ENCODE results near the gene AMFR.

The AMFR gene

DNA sequence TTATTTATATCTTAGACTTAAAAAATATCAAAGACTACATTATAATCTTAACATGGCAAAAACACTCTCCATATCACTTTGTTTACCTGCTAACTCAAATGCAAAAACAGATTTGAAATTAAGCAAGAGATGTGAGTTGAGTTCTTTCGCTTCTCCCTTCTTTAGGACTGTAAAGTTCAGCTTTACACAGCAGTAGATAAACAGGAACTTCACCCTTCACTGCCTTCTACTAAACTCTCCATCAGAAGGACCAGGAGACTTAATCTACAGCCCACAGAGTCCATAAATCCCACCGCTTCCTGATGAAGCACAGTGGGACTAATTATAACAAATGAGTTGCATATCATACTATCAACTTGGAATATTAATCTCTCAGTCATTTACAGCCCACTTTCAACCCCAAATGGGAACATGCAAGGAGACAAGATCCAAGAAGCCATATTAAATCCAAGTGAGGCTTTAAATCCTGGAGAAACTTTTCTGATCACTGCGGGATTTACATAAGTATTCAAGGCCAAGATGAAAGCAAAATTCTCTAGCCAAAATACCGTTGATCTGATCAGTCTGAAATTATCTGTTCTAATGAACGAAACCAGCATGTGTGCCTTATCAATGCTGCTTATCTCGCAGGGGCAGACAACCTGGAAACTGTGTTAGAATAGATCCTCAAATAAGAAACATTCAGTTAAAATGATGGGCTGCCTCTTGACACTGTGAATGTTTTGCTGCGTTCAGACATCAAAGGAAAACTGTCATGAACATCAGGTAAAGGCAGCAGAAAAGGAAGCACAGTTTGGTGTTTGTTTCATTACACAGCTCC is 1.6 kb downstream of the AMFR start:
- FAIRE-seq (peak; percentile 70), DNase-seq (ENCODE audit: insufficient read length) (no peak)
- no peak for TF ChIP-seq POLR2AphosphoS5 (IDR thresholded peaks at IDR 0.05; ENCODE audit: low read depth, low read length)
- TF ChIP-seq POLR2A (IDR thresholded peaks at IDR 0.05; ENCODE audit: low read depth, low read length): no peak
- no peak for TF ChIP-seq TAF1 (IDR thresholded peaks at IDR 0.05; ENCODE audit: borderline replicate concordance, low read depth, low read length)

DNA sequence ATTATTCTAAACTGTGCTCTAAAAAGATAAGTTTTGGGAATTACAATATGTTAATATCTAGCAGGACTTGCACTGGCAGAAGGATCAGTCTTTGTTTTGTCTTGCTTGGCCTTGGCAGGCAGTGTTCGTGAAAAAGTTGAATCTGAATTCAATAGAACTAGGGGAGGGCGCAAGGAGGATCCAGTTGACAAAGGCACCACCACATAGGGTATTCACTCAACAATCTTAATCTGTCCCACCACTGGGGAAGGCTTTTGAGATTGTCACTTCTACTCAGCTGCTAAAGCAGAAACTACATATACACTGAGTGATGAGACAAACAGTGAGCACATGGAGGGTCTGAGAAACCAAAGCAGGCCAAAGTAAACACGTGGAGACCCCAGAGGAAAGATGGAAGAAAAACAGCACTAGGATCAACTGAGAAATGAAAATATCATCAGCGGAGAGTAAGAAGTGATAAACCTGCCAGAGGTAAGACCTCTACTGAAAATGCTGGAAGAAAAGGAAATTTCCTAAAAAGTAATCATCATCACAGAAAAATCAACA is 2.4 kb downstream of the AMFR start:
- FAIRE-seq (no peak), DNase-seq (ENCODE audit: insufficient read length) (no peak)
- TF ChIP-seq POLR2AphosphoS5 (IDR thresholded peaks at IDR 0.05; ENCODE audit: low read depth, low read length) (no peak), TAF1 (IDR thresholded peaks at IDR 0.05; ENCODE audit: borderline replicate concordance, low read depth, low read length) (no peak), POLR2A (IDR thresholded peaks at IDR 0.05; ENCODE audit: low read depth, low read length) (no peak)

DNA sequence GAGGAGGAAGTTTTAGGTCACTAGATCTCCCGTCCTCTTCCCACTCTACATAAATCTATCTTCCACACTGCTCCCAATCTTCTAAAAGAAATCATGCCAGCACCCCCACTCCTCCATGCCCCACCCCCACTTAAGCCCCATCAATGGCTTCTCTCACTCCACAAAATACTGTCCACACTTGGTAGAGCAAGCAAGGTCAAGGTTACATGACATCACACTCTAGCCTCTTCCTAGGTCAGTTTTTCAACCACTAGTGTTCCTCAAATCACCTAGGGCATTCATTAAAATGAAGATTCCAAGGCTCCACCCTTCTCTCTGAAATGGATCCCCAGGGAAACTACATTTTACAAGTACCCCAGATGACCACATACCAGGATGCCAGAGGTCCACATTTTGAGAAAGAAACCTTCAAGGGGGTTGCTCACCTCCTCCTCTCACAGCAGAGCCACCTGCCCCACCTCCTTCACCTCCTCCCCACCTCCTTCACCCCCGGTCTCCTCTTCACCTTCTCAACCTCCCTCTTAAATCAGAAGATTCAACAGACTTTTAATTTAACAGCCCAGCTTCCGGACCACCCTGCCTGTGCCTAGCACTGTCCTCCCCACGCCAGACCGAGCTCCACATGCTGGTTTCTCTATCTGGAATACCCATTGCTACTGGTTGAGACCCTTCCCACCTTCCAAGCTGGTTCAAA is 3.2 kb downstream of the AMFR start:
- TF ChIP-seq TAF1 (IDR thresholded peaks at IDR 0.05; ENCODE audit: borderline replicate concordance, low read depth, low read length): no peak
- TF ChIP-seq POLR2A (IDR thresholded peaks at IDR 0.05; ENCODE audit: low read depth, low read length): no peak
- no peak for TF ChIP-seq POLR2AphosphoS5 (IDR thresholded peaks at IDR 0.05; ENCODE audit: low read depth, low read length)
- no peak for FAIRE-seq
- no peak for DNase-seq (ENCODE audit: insufficient read length)

DNA sequence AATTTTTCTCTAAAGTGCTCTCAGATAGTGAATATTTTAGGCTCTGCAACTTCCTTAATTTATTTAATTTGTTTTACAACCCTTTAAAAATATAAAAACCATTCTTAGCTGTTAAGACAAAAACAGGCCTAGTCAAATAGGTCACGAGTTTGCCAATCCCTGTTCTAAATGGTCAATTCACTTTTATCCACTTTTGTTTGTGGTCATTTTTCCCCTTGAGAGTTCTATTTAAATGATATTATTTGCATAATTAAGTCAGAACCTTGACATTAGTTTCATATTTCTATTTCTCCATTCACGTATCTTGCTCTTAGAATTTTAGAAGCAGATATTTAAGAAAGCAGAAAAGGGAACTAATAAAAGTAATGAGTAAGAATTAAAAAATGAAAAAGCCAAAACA is 4.0 kb downstream of the AMFR start:
- FAIRE-seq: no peak
- no peak for DNase-seq (ENCODE audit: insufficient read length)
- no peak for TF ChIP-seq POLR2A (IDR thresholded peaks at IDR 0.05; ENCODE audit: low read depth, low read length)

DNA sequence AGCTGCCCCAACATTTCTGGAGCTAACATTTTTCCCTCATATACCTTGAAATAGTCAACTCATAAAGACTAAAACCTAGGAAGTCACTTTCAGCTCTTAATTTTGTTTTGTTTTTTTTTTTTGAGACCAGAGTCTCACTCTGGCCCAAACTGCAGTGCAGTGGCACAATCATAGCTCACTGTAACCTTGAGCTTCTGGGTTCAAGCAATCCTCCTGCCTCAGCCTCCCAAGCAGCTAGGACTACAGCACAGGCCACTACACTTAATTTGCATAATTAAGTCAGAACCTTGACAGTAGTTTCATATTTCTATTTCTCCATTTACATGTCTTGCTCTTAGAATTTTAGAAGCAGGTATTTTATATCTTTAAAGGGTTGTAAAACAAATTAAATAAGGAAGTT is 4.7 kb downstream of the AMFR start:
- DNase-seq (ENCODE audit: insufficient read length) (no peak), FAIRE-seq (no peak)
- TF ChIP-seq POLR2A (IDR thresholded peaks at IDR 0.05; ENCODE audit: low read depth, low read length) (no peak), POLR2AphosphoS5 (IDR thresholded peaks at IDR 0.05; ENCODE audit: low read depth, low read length) (no peak), TAF1 (IDR thresholded peaks at IDR 0.05; ENCODE audit: borderline replicate concordance, low read depth, low read length) (no peak)

DNA sequence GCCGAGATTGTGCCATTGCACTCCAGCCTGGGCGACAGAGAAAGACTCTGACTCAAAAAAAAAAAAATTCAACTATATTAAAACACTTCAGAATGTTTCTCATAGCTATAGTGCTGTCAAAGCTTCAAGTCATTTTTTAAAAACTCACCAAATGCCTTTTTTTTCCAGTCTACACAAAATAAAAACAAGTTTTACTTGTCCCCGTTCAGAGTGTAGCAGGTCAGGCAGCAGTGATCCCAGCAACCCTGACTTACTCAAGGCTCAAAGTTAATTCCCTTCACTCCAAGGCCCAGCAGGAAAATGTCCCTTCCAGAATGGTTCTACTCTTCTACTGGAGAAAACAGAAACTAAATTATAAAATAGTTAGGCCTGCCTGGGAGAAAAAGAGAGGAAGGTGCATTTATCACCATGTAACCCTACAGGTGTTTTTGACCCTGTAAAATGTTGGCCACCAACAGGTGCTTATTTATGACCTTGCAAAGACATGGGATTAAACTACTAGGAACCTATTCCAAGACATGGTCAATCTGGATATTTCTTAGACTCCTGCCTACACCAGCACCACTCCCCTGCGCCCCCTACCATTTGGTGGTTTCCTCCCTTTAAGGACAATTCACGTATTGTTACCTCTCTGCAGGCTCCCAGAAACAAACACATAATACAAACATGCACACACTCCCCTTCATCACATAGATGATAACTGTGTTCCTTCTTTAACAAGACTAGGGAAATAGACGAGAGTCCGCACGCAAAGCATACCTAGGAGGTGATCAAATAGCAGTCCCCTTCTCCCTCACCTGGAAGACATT is 5.4 kb downstream of the AMFR start:
- DNase-seq (ENCODE audit: insufficient read length): no peak
- FAIRE-seq: no peak

DNA sequence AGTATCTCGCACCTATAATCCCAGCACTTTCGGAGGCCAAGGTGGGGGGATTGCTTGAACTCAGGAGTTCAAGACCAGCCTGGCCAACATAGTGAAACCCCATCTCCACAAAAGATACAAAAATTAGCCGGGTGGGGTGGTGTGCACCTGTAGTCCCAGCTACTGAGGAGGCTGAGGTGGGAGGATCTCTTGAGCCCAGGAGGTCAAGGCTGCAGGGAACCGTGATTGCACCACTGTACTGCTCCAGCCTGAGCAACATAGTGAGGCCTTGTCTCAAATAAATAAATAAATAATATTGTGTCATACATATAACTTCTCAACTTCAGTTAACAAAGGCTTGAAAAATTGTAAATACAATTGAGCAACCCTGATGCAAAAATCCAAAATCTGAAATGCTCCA is 8.2 kb downstream of the AMFR start:
- TF ChIP-seq TAF1 (IDR thresholded peaks at IDR 0.05; ENCODE audit: borderline replicate concordance, low read depth, low read length): no peak
- no peak for TF ChIP-seq POLR2A (IDR thresholded peaks at IDR 0.05; ENCODE audit: low read depth, low read length)
- no peak for TF ChIP-seq POLR2AphosphoS5 (IDR thresholded peaks at IDR 0.05; ENCODE audit: low read depth, low read length)
- FAIRE-seq: no peak

More for the DNA sequence above, 5.4 kb downstream of the AMFR start:
- TF ChIP-seq POLR2AphosphoS5 (IDR thresholded peaks at IDR 0.05; ENCODE audit: low read depth, low read length) (no peak), TAF1 (IDR thresholded peaks at IDR 0.05; ENCODE audit: borderline replicate concordance, low read depth, low read length) (no peak), POLR2A (IDR thresholded peaks at IDR 0.05; ENCODE audit: low read depth, low read length) (no peak)

DNA sequence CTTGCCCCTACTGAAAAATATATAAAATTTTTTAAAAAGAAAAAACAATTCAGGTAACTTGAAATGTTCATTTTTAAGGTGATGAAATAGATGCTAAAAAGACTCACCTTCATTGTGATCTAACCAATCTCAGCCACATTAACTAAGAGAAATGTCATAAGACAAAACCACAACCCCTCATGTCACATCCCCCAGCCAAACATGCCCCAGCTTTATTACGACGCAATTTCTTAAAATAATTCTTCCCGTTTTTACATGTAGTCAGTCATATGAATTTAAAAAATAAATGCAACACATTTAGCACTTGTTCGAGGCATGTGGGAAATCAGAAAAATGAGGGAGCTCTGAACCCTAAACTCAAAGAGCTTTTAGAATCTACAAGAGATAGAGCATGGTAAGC is 9.5 kb downstream of the AMFR start:
- no peak for DNase-seq (ENCODE audit: insufficient read length)
- no peak for FAIRE-seq
- TF ChIP-seq POLR2A (IDR thresholded peaks at IDR 0.05; ENCODE audit: low read depth, low read length) (no peak), TAF1 (IDR thresholded peaks at IDR 0.05; ENCODE audit: borderline replicate concordance, low read depth, low read length) (no peak), POLR2AphosphoS5 (IDR thresholded peaks at IDR 0.05; ENCODE audit: low read depth, low read length) (no peak)

More for the DNA sequence above, 8.2 kb downstream of the AMFR start:
- no peak for DNase-seq (ENCODE audit: insufficient read length)

DNA sequence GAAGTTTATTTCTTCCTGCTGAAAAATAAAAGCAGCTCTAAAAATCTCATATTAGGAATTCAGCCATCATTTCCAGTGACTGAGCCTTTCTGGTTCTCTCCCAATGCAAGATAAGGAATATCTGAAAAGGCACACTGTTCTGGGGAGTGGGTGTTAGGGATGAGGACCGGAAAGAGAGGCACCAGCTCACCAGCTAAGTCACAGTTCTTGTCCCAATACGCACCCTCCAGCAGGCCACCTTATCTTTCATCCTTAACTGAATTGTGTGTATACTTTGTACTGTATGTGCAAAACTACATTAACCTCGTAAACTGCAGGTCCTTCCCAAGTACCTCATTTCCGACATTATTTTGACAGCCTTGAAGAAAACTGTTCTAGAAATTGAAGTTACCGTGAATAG is 11.0 kb downstream of the AMFR start:
- no peak for DNase-seq (ENCODE audit: insufficient read length)
- no peak for FAIRE-seq
- no peak for TF ChIP-seq POLR2AphosphoS5 (IDR thresholded peaks at IDR 0.05; ENCODE audit: low read depth, low read length)
- TF ChIP-seq POLR2A (IDR thresholded peaks at IDR 0.05; ENCODE audit: low read depth, low read length): no peak
- no peak for TF ChIP-seq TAF1 (IDR thresholded peaks at IDR 0.05; ENCODE audit: borderline replicate concordance, low read depth, low read length)

DNA sequence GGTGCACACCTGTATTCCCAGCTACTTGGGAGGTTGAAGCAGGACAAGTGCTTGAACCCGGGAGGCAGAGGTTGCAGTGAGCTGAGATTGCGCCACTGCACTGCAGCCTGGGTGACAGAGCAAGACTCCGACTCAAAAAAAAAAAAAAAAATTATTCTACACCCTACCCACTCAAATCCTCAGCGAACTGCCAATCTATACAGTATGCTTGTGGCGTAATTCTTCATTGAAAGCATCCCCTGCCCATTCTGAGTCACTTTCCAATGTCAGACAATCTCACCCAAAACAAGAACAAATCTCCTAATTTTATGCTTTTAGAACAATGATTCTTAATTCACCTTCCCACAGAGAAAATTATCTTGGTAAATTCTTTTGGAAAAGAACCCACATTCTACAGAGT is 12.0 kb downstream of the AMFR start:
- TF ChIP-seq TAF1 (IDR thresholded peaks at IDR 0.05; ENCODE audit: borderline replicate concordance, low read depth, low read length) (no peak), POLR2A (IDR thresholded peaks at IDR 0.05; ENCODE audit: low read depth, low read length) (no peak), POLR2AphosphoS5 (IDR thresholded peaks at IDR 0.05; ENCODE audit: low read depth, low read length) (no peak)
- DNase-seq (ENCODE audit: insufficient read length) (no peak), FAIRE-seq (no peak)

DNA sequence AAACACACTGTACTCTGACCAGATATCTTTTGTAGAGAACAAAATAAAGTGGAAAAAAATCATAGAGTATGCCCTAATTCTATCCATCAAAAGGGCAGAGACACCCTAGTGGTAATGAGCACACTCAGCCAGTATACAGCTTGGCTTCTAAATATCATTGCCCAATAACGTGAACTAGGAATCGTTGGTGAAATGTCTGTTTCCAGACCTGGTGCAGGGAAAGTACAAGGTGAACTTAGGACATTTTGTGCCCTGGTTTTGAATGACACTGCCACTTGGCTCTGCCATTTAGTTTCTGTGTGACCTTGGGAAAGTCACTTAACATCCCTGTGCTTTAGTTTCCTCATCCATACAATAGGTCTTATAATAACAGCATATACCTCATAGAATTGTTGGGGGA is 13.7 kb downstream of the AMFR start:
- no peak for TF ChIP-seq TAF1 (IDR thresholded peaks at IDR 0.05; ENCODE audit: borderline replicate concordance, low read depth, low read length)
- TF ChIP-seq POLR2AphosphoS5 (IDR thresholded peaks at IDR 0.05; ENCODE audit: low read depth, low read length): no peak
- FAIRE-seq (no peak), DNase-seq (ENCODE audit: insufficient read length) (no peak)

Data from GM12892 (cell line).